Trophoblast cell (in vitro differentiated cells and primary cell): ENCODE data around the gene CGNL1.

Experiments
- DNase-seq, 2 donors: peaks; one replicate each; pipeline ENCODE4 v3.0.0-alpha.2; 2016
- H2AFZ ChIP-seq: 2 replicates; pipeline ENCODE4 v1.6.1; 2013; ENCODE audit warnings: low read length, moderate library complexity, mild to moderate bottlenecking; ENCODE audit not compliant: insufficient read depth, poor library complexity
- H2AK5ac ChIP-seq: 2 replicates; pipeline ENCODE4 v1.6.1; 2013; ENCODE audit warnings: mild to moderate bottlenecking, low read length
- H2BK120ac ChIP-seq: 2 replicates; pipeline ENCODE4 v1.6.1; 2013; ENCODE audit warnings: low read length, mild to moderate bottlenecking, moderate library complexity; ENCODE audit not compliant: insufficient read depth, poor library complexity
- H2BK12ac ChIP-seq: 2 replicates; pipeline ENCODE4 v1.6.1; 2013; ENCODE audit warnings: mild to moderate bottlenecking, low read length, moderate library complexity
- H2BK5ac ChIP-seq: 2 replicates; pipeline ENCODE4 v1.6.1; 2013; ENCODE audit warnings: low read length, low read depth, moderate library complexity, mild to moderate bottlenecking; ENCODE audit not compliant: poor library complexity
- H3K14ac ChIP-seq: 2 replicates; pipeline ENCODE4 v1.6.1; 2013; ENCODE audit warnings: mild to moderate bottlenecking, low read length
- H3K18ac ChIP-seq: 2 replicates; pipeline ENCODE4 v1.6.1; 2013; ENCODE audit warnings: mild to moderate bottlenecking, low read length
- H3K23ac ChIP-seq: 2 replicates; pipeline ENCODE4 v1.6.1; 2013; ENCODE audit warnings: low read length
- H3K27ac ChIP-seq: 2 replicates; pipeline ENCODE4 v1.5.1; 2013; ENCODE audit warnings: low read depth, mild to moderate bottlenecking, inconsistent platforms, low read length, moderate library complexity
- H3K27me3 ChIP-seq: 2 replicates; pipeline ENCODE4 v1.6.1; 2013; ENCODE audit warnings: inconsistent platforms, mild to moderate bottlenecking, low read length, moderate library complexity; ENCODE audit not compliant: insufficient read depth
- H3K36me3 ChIP-seq, 2 experiments: 1 replicate in 1 of 2; 2 replicates in 1 of 2; pipeline ENCODE4 v1.6.1; 2013; ENCODE audit warnings: low read length in 2 of 2, mild to moderate bottlenecking in 2 of 2, moderate library complexity in 1 of 2; ENCODE audit not compliant: insufficient read depth in 2 of 2, control insufficient read depth in 1 of 2
- H3K4ac ChIP-seq: 2 replicates; pipeline ENCODE4 v1.6.1; 2013; ENCODE audit warnings: low read depth, mild to moderate bottlenecking, low read length, moderate library complexity
- H3K4me1 ChIP-seq, 2 experiments: 1 replicate in 1 of 2; 2 replicates in 1 of 2; pipeline ENCODE4 v1.6.1; 2013; ENCODE audit warnings: low read length in 2 of 2, mild to moderate bottlenecking in 2 of 2, moderate library complexity in 1 of 2; ENCODE audit not compliant: insufficient read depth in 2 of 2, control insufficient read depth in 1 of 2
- H3K4me2 ChIP-seq: 2 replicates; pipeline ENCODE4 v1.6.1; 2013; ENCODE audit warnings: inconsistent platforms, mild to moderate bottlenecking, low read length, moderate library complexity
- H3K4me3 ChIP-seq: 2 replicates; pipeline ENCODE4 v1.5.1; 2013; ENCODE audit warnings: mild to moderate bottlenecking, low read depth, low read length, inconsistent platforms
- H3K79me1 ChIP-seq: one replicate; pipeline ENCODE4 v1.6.1; 2013; ENCODE audit warnings: low read length
- H3K79me2 ChIP-seq: 2 replicates; pipeline ENCODE4 v1.6.1; 2013; ENCODE audit warnings: low read length, mild to moderate bottlenecking; ENCODE audit not compliant: control insufficient read depth, insufficient read depth, poor library complexity
- H3K9ac ChIP-seq: 2 replicates; pipeline ENCODE4 v1.6.1; 2013; ENCODE audit warnings: mild to moderate bottlenecking, low read length
- H3K9me3 ChIP-seq: 2 replicates; pipeline ENCODE4 v1.6.1; 2013; ENCODE audit warnings: low read depth, mild to moderate bottlenecking, control low read depth, inconsistent platforms, low read length; ENCODE audit not compliant: insufficient read depth
- H4K12ac ChIP-seq: 2 replicates; pipeline ENCODE4 v1.6.1; 2013; ENCODE audit warnings: low read depth, mild to moderate bottlenecking, low read length, moderate library complexity
- H4K8ac ChIP-seq: 2 replicates; pipeline ENCODE4 v1.6.1; 2013; ENCODE audit warnings: low read depth, mild to moderate bottlenecking, low read length, moderate library complexity
- H4K91ac ChIP-seq: one replicate; pipeline ENCODE4 v1.6.1; 2013; ENCODE audit warnings: low read depth, mild to moderate bottlenecking, low read length, moderate library complexity
- WGBS: extraction: QIAGEN DNeasy Blood & Tissue Kit; methylation state at CpG from one replicate; pipeline ENCODE4 v1.1.7; 2013; ENCODE audit warnings: missing lambda C conversion rate; ENCODE audit not compliant: insufficient read length, insufficient coverage; ENCODE audit errors: extremely low coverage; 5-methylcytosine and 5-hydroxymethylcytosine counted together

Gene CGNL1

GRCh38 chr15:57388464-57388863, 12.2 kb downstream of the CGNL1 start:
- H3K4ac ChIP-seq = no peak overlapping the region
- H3K18ac ChIP-seq = no peak overlapping the region
- H3K79me2 ChIP-seq = no peaks in the 10 kb centered on the region
- peaks cover 6% of the 10 kb centered on the region for H3K79me1 ChIP-seq
- no peak overlapping the region for H2BK12ac ChIP-seq
- no peak overlapping the region for H3K14ac ChIP-seq
- H3K9ac ChIP-seq = no peak overlapping the region
- H3K27ac ChIP-seq = peak overlapping the region; percentile 16
- H2AK5ac ChIP-seq = no peak overlapping the region
- H4K12ac ChIP-seq = no peak overlapping the region
- no peak overlapping the region for H3K4me3 ChIP-seq
- H4K8ac ChIP-seq = no peak overlapping the region
- peak overlapping the region; percentile 8 for H3K4me2 ChIP-seq
- no CpG with 5 or more reads among the region's 6 CpGs for WGBS
- H3K4me1 ChIP-seq = peaks cover 9 to 15% of the 10 kb centered on the region in 2 experiments
- no peaks in the 10 kb centered on the region for H3K9me3 ChIP-seq
- no peak overlapping the region for H2AFZ ChIP-seq
- no peak overlapping the region for H3K23ac ChIP-seq
- no peak for DNase-seq
- peak overlapping the region; percentile 9 for H2BK5ac ChIP-seq
- H4K91ac ChIP-seq = no peak overlapping the region
- H3K27me3 ChIP-seq = no peaks in the 10 kb centered on the region
- no peaks in the 10 kb centered on the region for H3K36me3 ChIP-seq
- no peak overlapping the region for H2BK120ac ChIP-seq

- no peaks in the 10 kb centered on the region for H3K9me3 ChIP-seq
- peaks cover 6% of the 10 kb centered on the region for H3K79me1 ChIP-seq
- H3K18ac ChIP-seq = no peak overlapping the region
- no peaks in the 10 kb centered on the region for H3K79me2 ChIP-seq
- no peak overlapping the region for H2AK5ac ChIP-seq
- H3K4ac ChIP-seq = no peak overlapping the region
- H2BK5ac ChIP-seq = no peak overlapping the region
- no peak overlapping the region for H2BK12ac ChIP-seq
- H3K4me2 ChIP-seq = no peak overlapping the region
- H4K12ac ChIP-seq = no peak overlapping the region
- H3K4me1 ChIP-seq = peaks cover 9 to 15% of the 10 kb centered on the region in 2 experiments
- no peak overlapping the region for H3K27ac ChIP-seq
- no peaks in the 10 kb centered on the region for H3K36me3 ChIP-seq
- no peak overlapping the region for H2AFZ ChIP-seq
- H3K23ac ChIP-seq = no peak overlapping the region
- H3K14ac ChIP-seq = no peak overlapping the region
- DNase-seq = no peak
- no peaks in the 10 kb centered on the region for H3K27me3 ChIP-seq
- no peak overlapping the region for H4K8ac ChIP-seq
- no peak overlapping the region for H2BK120ac ChIP-seq
- H3K9ac ChIP-seq = no peak overlapping the region
- no peak overlapping the region for H3K4me3 ChIP-seq
- no peak overlapping the region for H4K91ac ChIP-seq
- WGBS = no CpG with 5 or more reads among the region's 4 CpGs
Observed at GRCh38 chr15:57389991-57390390, 13.7 kb downstream of the CGNL1 start.

GRCh38 chr15:57390583-57390982, 14.3 kb downstream of the CGNL1 start:
- no peak for DNase-seq

GRCh38 chr15:57391537-57391936, 15.2 kb downstream of the CGNL1 start:
- H4K12ac ChIP-seq = no peak overlapping the region
- H3K9me3 ChIP-seq = no peaks in the 10 kb centered on the region
- H3K14ac ChIP-seq = no peak overlapping the region
- H3K4me3 ChIP-seq = no peak overlapping the region
- no peak for DNase-seq
- H2BK5ac ChIP-seq = no peak overlapping the region
- no peak overlapping the region for H3K4ac ChIP-seq
- no peak overlapping the region for H2BK12ac ChIP-seq
- no peak overlapping the region for H4K8ac ChIP-seq
- no peak overlapping the region for H3K23ac ChIP-seq
- H3K36me3 ChIP-seq = no peaks in the 10 kb centered on the region
- H3K27me3 ChIP-seq = no peaks in the 10 kb centered on the region
- H3K9ac ChIP-seq = no peak overlapping the region
- no peaks in the 10 kb centered on the region for H3K79me2 ChIP-seq
- H3K27ac ChIP-seq = no peak overlapping the region
- no CpG with 5 or more reads among the region's 2 CpGs for WGBS
- no peak overlapping the region for H2AFZ ChIP-seq
- H3K79me1 ChIP-seq = peaks cover 6% of the 10 kb centered on the region
- H3K18ac ChIP-seq = no peak overlapping the region
- H2BK120ac ChIP-seq = no peak overlapping the region
- no peak overlapping the region for H2AK5ac ChIP-seq
- peaks cover 9 to 11% of the 10 kb centered on the region in 2 experiments for H3K4me1 ChIP-seq
- no peak overlapping the region for H4K91ac ChIP-seq
- no peak overlapping the region for H3K4me2 ChIP-seq

More at GRCh38 chr15:57390583-57390982, 14.3 kb downstream of the CGNL1 start:
- H3K36me3 ChIP-seq = no peaks in the 10 kb centered on the region
- H4K12ac ChIP-seq = no peak overlapping the region
- peaks cover 9 to 15% of the 10 kb centered on the region in 2 experiments for H3K4me1 ChIP-seq
- no peak overlapping the region for H3K9ac ChIP-seq
- H3K79me1 ChIP-seq = peaks cover 6% of the 10 kb centered on the region
- no peak overlapping the region for H3K18ac ChIP-seq
- H3K23ac ChIP-seq = no peak overlapping the region
- no peak overlapping the region for H3K27ac ChIP-seq
- no peak overlapping the region for H2AK5ac ChIP-seq
- no peak overlapping the region for H3K4me3 ChIP-seq
- no peak overlapping the region for H2BK12ac ChIP-seq
- no peak overlapping the region for H2BK5ac ChIP-seq
- no peaks in the 10 kb centered on the region for H3K27me3 ChIP-seq
- WGBS = no CpG with 5 or more reads among the region's 8 CpGs
- H3K9me3 ChIP-seq = no peaks in the 10 kb centered on the region
- H3K4me2 ChIP-seq = no peak overlapping the region
- H3K14ac ChIP-seq = no peak overlapping the region
- H3K4ac ChIP-seq = no peak overlapping the region
- no peaks in the 10 kb centered on the region for H3K79me2 ChIP-seq
- H2AFZ ChIP-seq = no peak overlapping the region
- no peak overlapping the region for H4K91ac ChIP-seq
- no peak overlapping the region for H4K8ac ChIP-seq
- no peak overlapping the region for H2BK120ac ChIP-seq
